HEK293T (cell line): ENCODE measurements around the gene WNT9A.

Source experiments
- CTCF ChIA-PET: fragments of 350-600 bp; formaldehyde crosslinking; extraction: SDS; loops from one replicate; lab custom pipeline; 2021; ENCODE audit warnings: antibody characterized with exemption, inconsistent platforms; lab: Yijun Ruan, JAX
- POLR2A ChIA-PET: fragments of 350-600 bp; formaldehyde crosslinking; extraction: SDS; loops from one replicate; lab custom pipeline; 2020; ENCODE audit warnings: antibody characterized with exemption, inconsistent platforms; lab: Yijun Ruan, JAX
- DNase-seq: peaks from one replicate; pipeline ENCODE4 v3.0.0; 2012; ENCODE audit warnings: mixed read lengths; ENCODE audit errors: extremely low spot score
- ARNT ChIP-seq: fragments of 450-650 bp; IDR thresholded peaks from 2 replicates; pipeline ENCODE4 v1.6.1; 2017; ENCODE audit warnings: mild to moderate bottlenecking
- BHLHE40 ChIP-seq: fragments of 450-650 bp; IDR thresholded peaks from 2 replicates; pipeline ENCODE4 v1.6.1; 2016; ENCODE audit warnings: mild to moderate bottlenecking, moderate library complexity, borderline replicate concordance
- CTBP1 ChIP-seq: fragments of 450-650 bp; IDR thresholded peaks from 2 replicates; pipeline ENCODE4 v1.6.1; 2016; ENCODE audit warnings: borderline replicate concordance
- ELF4 ChIP-seq: fragments of 450-650 bp; IDR thresholded peaks from 2 replicates; pipeline ENCODE4 v1.6.1; 2017; ENCODE audit warnings: antibody characterized with exemption
- FOXA1 ChIP-seq: fragments of 450-650 bp; IDR thresholded peaks from 2 replicates; pipeline ENCODE4 v1.6.1; 2016; ENCODE audit warnings: mild to moderate bottlenecking
- FOXK2 ChIP-seq: fragments of 450-650 bp; IDR thresholded peaks from 2 replicates; pipeline ENCODE4 v1.6.1; 2016; ENCODE audit warnings: mild to moderate bottlenecking
- FOXM1 ChIP-seq: fragments of 450-650 bp; IDR thresholded peaks from 2 replicates; pipeline ENCODE4 v1.6.1; 2017; ENCODE audit warnings: mild to moderate bottlenecking, borderline replicate concordance
- HDGF ChIP-seq: fragments of 450-650 bp; IDR thresholded peaks from 2 replicates; pipeline ENCODE4 v1.6.1; 2017; ENCODE audit warnings: antibody characterized with exemption, borderline replicate concordance
- L3MBTL2 ChIP-seq: fragments of 450-650 bp; conservative IDR thresholded peaks from 2 replicates; pipeline ENCODE4 v1.6.1; 2016; ENCODE audit warnings: mild to moderate bottlenecking
- LEF1 ChIP-seq: fragments of 450-650 bp; IDR thresholded peaks from 2 replicates; pipeline ENCODE4 v1.6.1; 2017; ENCODE audit warnings: mild to moderate bottlenecking, borderline replicate concordance
- PKNOX1 ChIP-seq: fragments of 450-650 bp; IDR thresholded peaks from 2 replicates; pipeline ENCODE4 v1.6.1; 2016
- SP1 ChIP-seq: fragments of 450-650 bp; IDR thresholded peaks from 2 replicates; pipeline ENCODE4 v1.6.1; 2017
- SUZ12 ChIP-seq: fragments of 450-650 bp; IDR thresholded peaks from 2 replicates; pipeline ENCODE4 v1.6.1; 2016; ENCODE audit warnings: mild to moderate bottlenecking
- TARDBP ChIP-seq: fragments of 450-650 bp; IDR thresholded peaks from 2 replicates; pipeline ENCODE4 v1.6.1; 2016
- ZNF384 ChIP-seq: fragments of 450-650 bp; IDR thresholded peaks from 2 replicates; pipeline ENCODE4 v1.6.1; 2016

WNT9A gene

GRCh38 chr1:227892489-227893299, 55.0 kb downstream of the WNT9A start:
- ChIA-PET CTCF (no interaction called here), POLR2A (no interaction called here)
- no peak for DNase-seq
- TF ChIP-seq LEF1: no peak
- no peak for TF ChIP-seq FOXM1
- no peak for TF ChIP-seq L3MBTL2
- TF ChIP-seq ELF4: no peak
- no peak for TF ChIP-seq FOXK2

DNA sequence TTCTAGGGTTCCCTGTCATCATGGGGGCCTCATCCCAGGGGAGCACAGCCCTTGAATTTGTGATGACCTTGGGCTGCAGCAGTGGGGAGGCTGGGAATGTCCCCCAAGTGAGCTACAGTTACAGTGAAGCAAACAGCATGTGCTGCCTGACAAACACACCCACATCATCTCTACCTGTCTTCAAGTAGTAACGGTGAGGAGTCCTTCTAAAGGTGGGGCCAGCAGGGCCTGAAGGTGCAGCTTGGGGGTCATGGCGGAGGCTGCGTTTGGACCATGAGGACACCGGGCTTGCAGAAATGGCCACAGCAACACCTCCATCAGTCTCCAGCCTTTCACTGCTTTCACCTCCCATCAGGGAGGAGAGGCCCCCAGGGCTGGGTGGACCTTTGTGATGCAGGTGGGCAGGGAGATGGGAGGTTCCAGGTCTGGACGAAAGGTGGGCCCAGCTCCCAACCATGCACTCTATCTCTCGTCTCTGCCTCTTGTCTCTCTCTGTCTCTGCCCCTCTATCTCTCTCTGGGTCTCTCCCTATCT, 55.7 kb downstream of the WNT9A start:
- CTCF ChIA-PET: no interaction called here
- TF ChIP-seq FOXA1 (no peak), SP1 (no peak), BHLHE40 (no peak), SUZ12 (no peak), PKNOX1 (no peak), FOXM1 (no peak)
- POLR2A ChIA-PET: no interaction called here
- no peak for DNase-seq

DNA sequence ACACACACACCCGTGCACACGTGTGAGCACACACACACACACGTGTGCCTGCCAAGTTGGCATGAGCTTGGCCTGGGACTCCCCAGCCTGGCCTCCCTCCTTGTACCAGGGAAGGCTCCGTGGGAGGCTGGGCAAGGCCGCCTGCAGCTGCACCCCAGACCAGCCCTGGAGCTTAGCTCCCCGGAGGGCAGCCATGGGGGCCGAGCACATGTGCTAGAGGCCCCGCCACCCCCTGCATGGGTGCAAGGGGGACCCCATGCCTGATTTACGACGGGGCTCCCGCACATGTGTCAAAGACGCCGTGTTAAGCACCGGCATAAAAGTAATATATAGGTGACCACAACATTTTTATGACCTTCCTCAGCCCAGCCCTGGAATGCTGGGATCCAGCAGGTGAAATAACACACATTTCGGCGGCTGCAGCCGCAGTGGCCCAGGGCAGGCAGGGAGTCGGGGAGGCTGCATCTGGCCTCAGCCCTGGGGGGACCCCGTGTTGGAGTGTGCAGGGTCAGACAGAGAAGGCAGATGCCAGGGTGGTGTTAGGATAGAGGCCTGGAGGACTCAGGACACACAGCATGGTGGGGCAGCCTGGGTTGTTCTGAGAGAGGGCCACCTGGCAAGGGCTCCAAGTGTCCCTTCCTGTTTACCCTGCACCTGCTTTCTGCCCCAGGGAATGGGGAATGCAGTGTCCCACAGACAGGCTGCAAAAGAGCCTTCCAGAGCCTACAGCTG, 56.3 kb downstream of the WNT9A start:
- CTCF ChIA-PET: no interaction called here
- POLR2A ChIA-PET: no interaction called here
- no peak for DNase-seq
- TF ChIP-seq SP1 (no peak), FOXK2 (no peak), ELF4 (no peak), ZNF384 (no peak), SUZ12 (no peak), HDGF (no peak), ARNT (no peak), L3MBTL2 (no peak), BHLHE40 (no peak), FOXM1 (no peak), PKNOX1 (no peak)

DNA sequence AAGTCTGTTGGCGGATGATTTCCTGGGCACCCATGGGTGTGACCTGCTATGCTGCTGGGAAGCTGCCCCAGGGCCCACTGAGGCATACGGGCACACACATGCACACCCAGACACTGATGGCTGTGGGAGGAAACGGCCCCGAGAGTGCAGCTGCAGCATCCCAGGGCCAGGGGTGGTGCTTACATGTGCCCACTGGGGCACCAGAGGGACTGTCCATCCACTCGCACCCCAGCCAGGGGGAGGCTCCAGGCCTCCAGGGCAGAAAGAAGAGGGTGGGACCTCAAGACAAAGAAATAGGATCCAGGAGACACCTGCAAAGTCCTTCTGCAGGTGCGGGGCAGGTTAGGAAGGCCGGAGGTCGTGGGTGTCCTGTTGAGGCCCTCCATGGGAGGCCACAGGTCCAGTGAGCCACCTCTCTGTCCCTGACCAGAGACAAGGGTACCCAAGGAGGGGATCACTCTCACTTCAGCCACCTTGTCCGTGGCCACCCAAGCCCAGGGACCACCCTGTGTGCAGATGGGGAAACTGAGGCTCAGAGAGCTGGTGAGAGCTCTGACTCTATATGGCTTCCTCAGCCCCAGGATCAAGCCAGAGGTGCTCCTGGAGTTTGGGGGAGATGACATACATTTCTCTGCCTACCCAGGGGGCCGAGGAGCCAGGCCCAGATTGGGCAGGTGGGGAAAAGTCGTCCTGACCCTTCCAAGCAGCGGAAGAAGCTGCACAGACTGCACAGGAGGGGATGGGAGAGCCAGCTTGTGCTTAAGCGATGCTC, 57.1 kb downstream of the WNT9A start:
- ChIA-PET CTCF (no interaction called here), POLR2A (no interaction called here)
- no peak for DNase-seq
- TF ChIP-seq FOXM1 (no peak), FOXK2 (no peak), ZNF384 (no peak), SP1 (no peak), TARDBP (no peak), PKNOX1 (no peak), BHLHE40 (no peak), SUZ12 (no peak), CTBP1 (no peak), FOXA1 (no peak), HDGF (no peak), L3MBTL2 (no peak)

- ChIA-PET POLR2A (no interaction called here), CTCF (no interaction called here)
- no peak for TF ChIP-seq SP1
- TF ChIP-seq TARDBP: no peak
These were observed 57.8 kb downstream of the WNT9A start for GRCh38 chr1:227889863-227890405.

More at GRCh38 chr1:227889863-227890405, 57.8 kb downstream of the WNT9A start:
- DNase-seq: no peak
